Measurements from ENCODE around the gene TFEC.
"Not testable (repeated sequence)": the region's sequence is repeated elsewhere in the genome, so short reads cannot be mapped to it uniquely, and the experiment has no call there.

Gene TFEC, protein sequence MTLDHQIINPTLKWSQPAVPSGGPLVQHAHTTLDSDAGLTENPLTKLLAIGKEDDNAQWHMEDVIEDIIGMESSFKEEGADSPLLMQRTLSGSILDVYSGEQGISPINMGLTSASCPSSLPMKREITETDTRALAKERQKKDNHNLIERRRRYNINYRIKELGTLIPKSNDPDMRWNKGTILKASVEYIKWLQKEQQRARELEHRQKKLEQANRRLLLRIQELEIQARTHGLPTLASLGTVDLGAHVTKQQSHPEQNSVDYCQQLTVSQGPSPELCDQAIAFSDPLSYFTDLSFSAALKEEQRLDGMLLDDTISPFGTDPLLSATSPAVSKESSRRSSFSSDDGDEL

DNA sequence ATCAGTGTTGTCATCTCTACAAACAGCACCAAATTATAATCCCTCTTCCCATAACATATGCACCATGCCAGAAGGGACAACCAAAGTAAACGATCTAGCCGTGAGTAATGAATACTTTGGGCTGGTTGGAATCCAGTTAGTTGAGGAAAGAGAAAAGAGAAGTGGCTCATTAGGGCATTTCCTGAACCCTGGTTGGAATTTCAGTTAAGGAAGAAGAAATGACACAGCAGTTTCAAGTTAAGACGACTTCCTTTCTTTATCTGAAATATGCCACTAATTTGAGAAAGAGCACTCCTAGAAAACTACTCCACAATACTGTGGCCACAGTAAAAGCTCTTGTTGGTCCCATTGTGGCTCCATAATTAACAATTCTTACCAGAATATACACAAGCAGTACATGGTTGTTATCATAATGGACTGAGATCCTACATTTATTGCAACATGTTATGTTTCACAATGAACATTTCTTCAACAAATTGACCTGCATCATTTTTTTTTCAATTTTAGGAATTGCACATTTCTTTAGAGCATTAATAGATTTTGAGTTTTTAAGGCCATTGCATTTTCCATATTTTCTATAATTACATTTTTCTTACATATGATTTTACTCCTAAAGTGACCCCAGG, at the start of gene TFEC:
Gene TFEC (minus strand): TSS at position 113 of the 626 bp plus-strand sequence. CDS start 46,322 bp downstream, outside the sequence.
- no peak for DNase-seq

DNA sequence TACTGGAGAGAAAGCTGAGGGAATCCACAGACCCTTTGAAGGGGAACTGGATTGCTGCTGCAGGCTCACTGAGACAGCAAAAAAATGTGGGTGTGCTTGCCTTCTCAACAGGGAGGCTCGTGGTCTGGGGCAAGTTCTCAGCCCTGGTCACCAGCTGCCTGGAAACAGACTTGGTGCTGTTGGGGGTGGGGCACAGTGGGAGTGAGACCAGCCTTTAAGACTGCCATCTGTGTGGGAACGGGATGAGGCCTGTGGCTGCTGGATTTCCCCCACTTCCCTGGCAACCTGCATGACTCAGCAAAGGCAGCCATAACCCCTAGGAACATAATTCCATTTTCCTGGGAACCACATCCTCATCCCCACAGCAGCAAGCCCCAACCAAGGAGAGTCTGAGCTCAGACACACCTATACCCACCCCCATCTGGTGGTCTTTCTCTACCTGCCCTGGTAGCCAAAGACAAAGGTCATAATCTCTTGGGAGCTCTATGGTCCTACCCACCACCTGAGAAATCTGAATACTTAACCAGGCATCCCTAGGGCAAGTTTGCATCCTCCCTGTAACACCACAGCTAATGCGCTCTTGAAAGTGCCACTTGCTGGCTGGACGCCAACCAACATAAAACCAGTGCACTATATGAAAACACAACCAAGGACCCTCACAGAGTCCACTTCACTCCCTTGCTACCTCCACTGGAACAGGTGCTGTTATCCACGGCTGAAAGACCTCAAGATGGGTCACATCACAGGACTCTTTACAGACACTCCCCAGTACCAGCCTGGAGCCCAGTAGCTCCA, 45.0 kb upstream of the TFEC start:
- no peak for DNase-seq

DNA sequence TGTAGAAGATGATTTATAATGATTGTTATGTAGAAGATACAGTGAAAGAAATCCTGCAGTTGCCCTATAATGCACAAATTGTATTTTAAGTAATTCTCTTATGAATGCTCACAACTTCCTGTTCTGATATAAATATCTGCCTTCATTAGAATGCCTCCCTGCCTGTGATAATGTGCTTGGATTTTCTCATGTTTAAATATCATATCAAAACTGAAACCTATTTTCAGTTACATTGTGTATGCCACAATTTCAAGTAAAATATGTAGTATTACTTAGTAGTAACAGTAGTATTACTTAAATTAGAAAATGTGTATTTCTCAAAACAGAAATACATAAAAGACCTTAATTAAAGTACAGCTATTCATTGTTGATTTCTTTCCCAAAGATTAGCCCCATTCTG, 41.1 kb upstream of the TFEC start:
- DNase-seq = no peak

DNA sequence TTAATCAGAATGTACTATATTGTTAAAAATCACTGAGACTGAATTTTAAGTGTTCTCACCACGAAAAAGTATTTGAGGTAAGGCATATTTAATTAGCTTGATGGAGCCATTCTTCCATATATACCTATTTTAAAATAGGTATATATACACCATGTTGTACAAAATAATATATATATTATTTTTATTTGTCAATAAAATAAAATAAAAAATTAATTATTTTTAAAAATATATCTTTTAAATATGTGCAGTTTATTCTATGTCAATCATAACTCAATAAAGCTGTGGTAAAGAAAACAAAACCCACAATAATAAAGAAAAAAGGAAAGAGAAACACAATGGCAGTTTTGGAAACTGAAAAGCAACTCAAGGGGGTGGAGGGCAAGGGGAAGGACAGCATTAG, 33.6 kb upstream of the TFEC start:
- DNase-seq = no peak

DNA sequence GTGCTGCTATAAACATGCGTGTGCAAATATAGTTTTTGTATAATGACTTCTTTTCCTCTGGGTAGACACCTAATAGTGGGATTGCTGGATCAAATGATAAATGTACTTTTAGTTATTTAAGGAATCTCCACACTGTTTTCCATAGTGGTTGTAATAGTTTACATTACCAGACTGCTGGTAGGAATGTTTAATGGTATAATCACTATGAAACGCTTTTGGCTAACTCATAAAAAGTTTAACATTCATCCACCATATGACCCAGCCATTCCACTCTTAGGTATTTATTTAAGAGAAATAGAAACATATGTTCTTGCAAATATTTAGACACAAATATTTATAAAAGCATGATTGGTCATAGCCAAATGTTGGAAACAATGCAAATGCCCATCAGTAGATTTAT, 32.1 kb upstream of the TFEC start:
- DNase-seq = no peak

DNA sequence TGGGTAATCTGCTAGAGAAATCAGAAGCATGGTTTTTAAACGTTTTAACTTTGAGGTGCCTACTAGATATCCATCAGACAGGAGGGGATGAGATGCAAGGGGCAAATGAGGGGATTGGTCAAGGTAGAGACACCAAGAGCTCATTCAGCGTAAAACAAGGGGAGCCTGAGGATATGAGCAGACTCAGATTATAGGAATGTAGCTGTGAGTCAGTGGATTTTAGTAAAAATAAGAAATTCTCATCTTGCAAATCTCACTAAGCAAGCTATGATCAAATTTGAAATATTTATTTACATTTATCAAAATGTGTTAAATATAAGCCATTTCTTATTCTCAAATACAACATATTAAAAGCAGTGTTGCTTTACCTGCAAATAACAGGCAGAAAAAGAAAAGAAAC, 21.4 kb upstream of the TFEC start:
- DNase-seq = no peak

DNA sequence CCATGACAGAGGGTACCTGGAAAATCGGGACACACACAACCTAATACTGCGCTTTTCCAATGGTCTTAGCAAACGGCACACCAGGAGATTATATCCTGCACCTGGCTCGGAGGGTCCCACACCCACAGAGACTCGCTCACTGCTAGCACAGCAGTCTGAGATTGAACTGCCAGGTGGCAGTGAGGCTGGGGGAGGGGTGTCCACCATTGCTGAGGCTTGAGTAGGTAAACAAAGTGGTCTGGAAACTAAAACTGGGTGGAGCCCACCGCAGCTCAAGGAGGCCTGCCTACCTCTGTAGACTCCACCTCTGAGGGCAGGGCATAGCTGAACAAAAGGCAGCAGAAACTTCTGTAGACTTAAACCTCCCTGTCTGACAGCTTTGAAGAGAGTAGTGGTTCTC, 16.7 kb upstream of the TFEC start:
- not testable (repeated sequence) for DNase-seq

DNA sequence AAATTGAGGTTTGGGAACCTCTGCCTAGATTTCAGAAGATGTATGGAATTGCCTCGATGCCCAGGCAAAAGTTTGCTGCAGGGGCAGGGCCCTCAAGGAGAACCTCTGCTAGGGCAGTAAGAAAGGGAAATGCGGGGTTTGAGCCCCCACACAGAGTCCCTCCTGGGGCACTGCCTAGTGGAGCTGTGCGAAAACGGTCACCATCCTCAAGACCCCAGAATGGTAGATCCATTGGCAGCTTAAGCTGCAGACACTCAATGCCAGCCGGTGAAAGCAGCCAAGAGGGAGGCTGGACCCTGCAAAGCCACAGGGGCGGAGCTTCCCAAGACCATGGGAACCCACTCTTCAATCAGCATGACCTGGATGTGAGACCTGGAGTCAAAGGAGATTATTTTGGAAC, 15.0 kb upstream of the TFEC start:
- no peak for DNase-seq

DNA sequence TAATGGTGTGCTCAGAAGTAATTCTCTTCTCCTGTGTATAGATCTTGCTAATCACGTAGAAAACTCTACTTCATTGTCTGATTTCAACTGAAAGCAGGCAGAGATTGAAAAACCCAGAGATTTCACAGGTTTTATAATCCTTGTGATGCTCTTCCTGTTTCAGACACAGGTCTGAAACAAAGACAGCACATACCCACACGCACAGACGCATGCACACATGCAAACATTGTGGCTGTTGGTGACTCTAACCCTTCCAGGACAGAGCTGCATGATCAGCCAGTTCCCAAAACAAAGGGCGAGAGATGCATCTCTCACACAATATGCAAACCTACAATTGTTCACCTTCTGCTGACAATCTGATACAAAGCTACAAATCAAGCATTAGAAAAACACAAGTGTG, 11.1 kb upstream of the TFEC start:
- no peak for DNase-seq

DNA sequence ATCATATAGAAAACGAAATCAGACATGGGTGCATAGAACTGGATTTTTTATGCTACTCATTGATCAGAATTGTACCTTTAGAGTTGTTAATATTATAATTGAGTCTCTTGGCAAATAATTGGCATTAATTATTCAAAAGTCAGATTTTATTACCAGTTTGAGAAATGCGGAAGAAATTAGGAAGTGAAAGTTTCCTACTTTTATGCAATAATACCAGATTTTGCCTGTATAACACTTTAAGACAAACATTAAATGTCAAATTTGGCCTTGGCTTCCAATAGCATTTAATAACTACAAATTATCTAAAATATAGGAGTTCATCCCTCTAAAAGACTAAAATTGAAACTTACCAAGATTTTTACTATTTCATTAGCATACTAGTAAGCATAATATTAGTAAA, 6.8 kb upstream of the TFEC start:
- DNase-seq = no peak

DNA sequence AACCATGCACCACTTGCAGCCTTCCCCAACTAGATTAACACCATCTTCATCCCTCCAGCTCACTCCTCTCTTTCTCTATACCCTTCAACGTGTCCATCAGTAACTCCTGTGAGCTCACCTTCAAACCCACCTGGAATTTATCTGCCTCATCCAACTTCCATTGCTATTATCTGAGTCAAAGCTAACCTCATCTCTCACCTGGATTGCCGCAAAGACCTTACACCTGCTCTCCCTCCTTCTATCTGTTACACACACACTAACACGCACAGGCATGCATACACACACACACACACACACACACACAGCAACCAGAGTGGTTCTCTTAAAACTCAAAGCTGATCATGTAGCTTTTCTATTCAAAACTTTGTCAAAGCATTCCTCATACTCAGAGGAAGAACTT, 3.8 kb upstream of the TFEC start:
- no peak for DNase-seq

DNA sequence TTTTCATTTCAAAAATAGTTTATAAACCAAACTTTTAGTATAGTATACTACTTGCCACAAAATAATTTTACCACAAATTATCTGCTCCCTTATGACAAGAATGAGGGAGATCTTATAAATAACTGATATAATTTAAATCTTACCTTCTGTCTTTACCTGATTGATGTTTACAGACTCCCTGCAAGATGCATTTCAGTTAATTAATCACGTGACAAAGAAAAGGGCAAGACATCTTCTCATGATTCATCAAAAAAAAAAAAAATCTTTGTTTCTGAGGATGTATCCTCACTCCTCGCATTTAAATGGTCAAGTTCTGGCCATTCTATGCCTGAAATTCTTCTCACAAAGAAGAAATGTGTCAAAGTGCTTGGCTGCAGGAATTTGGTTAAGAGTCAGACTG, 2.3 kb upstream of the TFEC start:
- DNase-seq = no peak

DNA sequence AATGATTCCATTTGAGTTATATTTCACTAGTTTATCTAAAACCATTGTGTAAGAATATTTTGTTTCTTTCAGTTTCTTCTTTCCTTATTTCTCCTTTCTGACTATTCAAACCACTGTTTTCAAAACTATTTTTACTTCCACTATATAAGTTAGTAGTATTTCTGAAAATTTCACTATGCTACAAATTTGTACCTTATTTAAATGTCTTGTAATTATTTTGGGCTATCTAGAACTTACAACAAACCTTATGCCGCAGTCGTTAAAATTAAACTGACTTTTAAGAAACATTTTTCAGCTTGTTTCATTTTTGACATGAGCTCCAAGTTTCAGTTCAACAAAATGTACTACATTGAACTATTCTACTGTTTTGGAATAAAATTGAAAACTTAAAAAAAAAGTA, 1.8 kb downstream of the TFEC start:
- no peak for DNase-seq

DNA sequence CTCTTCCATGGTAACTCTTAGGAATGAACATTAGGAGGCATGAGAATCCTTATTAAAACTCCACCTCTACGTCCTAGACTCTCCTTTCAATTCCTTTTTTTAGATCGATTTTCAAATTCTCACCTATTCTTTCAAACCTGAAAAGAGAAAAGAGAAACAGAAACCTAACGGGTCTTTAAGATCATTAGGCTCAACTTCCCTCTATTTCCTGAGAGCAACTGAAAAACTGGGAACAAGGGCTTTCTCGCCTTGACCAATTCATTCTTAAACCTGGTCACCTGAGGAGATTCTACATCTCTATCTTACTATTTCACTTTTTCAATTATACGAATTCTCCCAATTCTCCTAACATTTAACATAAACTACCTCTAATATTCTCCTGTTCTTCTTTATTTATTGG, 2.8 kb downstream of the TFEC start:
- DNase-seq = no peak

DNA sequence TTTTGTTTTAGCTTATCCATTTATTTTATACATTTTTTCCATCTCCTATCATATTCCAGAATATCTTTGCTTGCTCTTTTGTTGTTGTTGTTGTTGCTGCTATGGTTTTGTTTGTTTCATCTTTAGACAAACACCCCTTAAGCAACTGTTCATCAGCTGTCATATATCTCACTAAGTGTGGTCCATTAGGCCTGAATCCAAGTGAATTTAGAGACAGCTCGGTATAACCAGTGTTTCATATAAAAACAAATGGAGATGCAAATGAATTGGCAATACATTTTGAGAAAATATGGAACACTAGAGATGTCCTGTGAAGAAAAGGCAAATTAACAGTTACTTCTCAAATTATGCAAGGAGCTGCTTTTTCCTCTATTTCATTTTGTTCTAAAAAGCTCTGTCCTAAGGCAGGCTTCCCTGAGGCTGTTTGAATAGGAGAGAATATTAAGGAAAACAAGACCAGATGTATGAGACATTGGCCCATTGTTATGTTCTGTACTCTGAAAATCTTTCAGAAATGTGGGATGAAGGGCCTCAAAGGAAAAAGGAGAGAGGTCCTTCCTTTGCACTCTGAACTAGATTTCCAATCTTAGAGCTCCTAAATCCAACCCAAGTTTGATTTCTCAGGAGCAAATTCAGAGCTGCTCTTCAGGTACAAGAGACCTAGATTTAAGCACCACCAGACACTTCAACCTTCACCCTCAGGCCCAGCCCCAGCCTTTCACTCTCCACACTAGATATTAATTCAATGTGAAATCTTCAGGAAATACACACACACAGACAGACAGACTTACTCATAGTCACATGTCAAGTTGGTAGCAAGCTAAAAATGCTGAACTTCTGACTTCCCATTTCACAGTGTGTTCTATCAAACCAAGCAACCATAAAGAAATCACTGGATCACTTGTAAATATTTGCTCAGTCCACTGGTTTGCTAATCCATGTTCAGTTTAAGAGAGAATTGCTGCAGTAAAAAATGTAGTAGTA, 5.4 kb downstream of the TFEC start:
- DNase-seq = no peak

DNA sequence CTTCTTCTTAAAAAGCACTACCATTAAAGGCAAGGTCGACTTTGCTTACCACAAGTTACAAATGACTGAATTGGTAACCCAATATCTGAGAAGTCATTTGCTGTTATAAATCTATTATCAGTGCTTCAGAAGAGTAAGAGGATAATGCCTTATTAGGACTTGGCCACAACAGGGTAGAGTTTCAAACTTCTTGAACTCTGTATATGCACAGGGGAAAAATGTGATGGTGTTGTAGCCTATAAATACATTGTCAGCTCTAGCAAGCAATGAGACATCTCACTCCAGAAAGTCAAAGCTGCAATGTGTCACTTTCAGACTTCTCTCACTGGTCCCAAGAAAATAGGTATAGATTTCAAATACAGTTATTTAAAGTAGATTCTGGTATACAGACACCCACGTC, 9.3 kb downstream of the TFEC start:
- no peak for DNase-seq

DNA sequence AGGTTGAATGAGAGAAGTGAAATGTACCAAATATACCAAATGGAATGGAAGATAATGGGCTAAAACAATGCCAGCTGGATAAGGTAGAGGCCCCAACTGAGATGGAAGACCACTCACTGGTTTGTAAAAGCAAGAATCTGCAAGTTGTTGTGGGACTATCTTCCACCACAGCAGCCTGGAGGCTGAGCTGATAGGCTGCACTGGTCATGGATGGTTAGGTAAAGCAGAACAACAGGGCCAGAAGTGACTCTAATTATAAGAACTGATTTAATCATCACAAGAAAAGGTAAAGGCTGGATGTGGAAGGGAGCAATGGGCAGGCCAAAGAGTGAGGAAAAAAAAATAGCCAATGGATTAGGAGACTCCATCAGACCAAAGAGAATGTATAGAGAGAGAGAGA, 11.8 kb downstream of the TFEC start:
- DNase-seq = no peak

DNA sequence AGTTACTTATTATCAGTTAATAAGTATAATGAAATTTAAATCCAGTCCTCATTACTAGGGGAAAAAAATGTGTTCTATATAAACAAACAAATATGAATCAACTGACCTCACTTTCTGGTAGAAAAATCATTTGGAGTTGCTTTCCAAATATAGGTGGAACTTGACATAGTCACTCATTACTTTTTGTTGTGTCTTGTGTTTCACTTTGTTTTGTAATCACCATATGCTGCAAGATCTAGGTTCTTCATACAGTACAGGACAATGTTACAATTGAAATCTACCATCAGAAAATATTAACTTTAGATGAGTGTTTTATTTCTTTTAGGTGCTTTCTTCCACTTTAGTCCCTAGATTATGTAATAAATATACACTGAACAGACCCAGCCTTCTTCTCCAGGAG, 16.9 kb downstream of the TFEC start:
- no peak for DNase-seq

DNA sequence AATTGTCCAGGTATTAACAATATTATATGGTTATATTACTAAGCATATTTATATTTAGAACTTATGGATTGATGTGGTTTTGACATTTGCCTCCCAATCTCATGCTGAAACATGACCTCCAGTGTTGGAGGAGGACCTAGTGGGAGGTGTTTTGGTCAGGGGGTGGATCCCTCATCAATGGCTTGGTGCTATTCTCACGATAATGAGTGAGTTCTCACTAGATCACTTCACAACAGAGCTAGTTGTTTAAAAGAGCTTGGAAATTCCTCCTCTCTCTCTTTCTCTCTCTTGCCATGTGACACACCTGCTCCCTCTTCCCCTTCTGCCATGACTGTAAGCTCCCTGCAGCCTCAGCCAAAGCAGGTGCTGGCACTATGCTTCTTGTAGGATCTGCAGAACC, 19.0 kb downstream of the TFEC start:
- no peak for DNase-seq

DNA sequence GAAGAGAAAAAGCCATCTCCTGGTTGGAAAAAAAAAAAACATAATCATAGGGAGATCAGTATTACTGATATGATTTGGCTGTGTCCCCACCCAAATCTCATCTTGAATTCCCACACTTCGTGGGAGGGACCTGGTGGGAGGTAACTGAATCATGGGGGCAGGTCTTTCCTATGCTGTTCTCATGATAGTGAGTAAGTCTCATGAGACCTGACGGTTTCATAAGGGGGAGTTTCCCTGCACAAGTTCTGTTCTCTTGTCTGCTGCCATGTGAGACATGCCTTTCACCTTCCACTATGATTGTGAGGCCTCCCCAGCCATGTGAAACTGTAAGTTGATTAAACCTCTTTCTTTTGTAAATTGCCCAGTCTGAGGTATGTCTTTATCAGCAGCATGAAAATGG, 25.8 kb downstream of the TFEC start:
- DNase-seq = not testable (repeated sequence)

DNA sequence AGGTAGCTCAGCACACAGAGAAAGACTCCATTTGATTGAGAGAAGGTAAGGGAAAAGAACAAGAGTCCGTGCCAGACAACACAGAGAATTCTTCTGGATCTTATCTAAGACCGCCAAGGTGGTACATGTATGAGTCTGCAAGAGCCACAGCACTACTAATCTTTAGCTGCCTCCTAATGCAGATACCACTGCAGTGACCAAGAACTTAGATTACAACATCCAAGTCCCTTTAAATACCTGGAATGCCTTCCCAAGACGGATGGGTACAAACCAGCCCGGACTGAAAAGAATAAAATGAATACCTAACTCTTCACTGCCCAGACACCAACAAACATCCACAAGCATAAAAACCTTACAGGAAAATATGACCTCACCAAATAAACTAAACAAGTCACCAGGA, 33.3 kb downstream of the TFEC start:
- no peak for DNase-seq

DNA sequence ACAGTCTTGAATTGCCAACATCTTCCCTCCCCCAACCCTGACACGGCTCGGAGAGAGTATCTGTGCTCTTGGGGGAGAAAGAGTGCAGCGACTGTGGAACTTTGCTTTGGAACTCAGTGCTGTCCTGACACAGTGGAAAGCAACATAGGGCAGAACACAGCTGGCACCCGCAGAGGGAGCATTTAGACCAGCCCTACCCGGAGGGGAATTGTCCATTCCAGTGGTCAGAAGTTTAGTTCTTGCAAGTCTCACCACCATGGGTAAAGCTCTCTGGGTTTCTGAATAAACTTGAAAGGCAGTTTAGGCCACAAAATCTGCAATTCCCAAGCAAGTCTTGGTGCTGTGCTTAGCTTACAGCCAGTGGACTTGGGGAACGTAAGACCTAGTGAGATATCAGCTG, 34.9 kb downstream of the TFEC start:
- no peak for DNase-seq

DNA sequence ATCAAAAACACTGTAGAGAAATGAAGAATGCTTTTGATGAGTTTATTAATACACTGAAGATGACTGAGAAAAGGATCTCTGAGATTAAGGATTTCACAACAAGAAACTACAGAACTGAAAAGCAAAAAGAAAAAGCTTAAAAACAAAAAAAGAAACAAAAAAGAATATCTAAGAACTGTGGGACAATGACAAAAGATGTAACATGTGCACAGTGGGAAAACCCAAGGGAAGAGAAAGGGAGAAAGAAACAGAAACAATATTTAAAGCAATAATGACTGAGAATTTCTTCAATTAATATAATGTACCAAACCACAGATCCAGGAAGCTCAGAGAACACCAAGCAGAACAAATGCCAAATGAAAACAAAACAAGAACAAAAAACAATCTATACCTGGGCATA, 42.2 kb downstream of the TFEC start:
- DNase-seq = no peak
